Fibroblast of pulmonary artery (primary cell): ENCODE results near the gene SAA2.

Experiments
- DNase-seq: peaks from one replicate; pipeline ENCODE4 v3.0.0-alpha.2; 2010; ENCODE audit warnings: low read depth
- H3K4me3 ChIP-seq: replicated peaks from 2 replicates; pipeline ENCODE4 v1.5.1; 2011; ENCODE audit warnings: low read depth, mild to moderate bottlenecking, control low read depth, low read length, moderate library complexity
- CTCF ChIP-seq: IDR thresholded peaks from 2 replicates; pipeline ENCODE4 v1.5.1; 2011; ENCODE audit warnings: mild to moderate bottlenecking, control low read depth, low read length, inconsistent platforms; ENCODE audit errors: missing control alignments

SAA2 gene

GRCh38 chr11:18230859-18231258 lies 17.6 kb downstream of the SAA2 start:
- H3K4me3 ChIP-seq = no peak overlapping the region
- no peak for DNase-seq
- no peak for TF ChIP-seq CTCF

GRCh38 chr11:18229501-18229900 lies 19.0 kb downstream of the SAA2 start:
- no peak overlapping the region for H3K4me3 ChIP-seq
- TF ChIP-seq CTCF = no peak
- DNase-seq = no peak

- no peak overlapping the region for H3K4me3 ChIP-seq
- no peak for DNase-seq
- TF ChIP-seq CTCF = no peak
These were observed 22.6 kb downstream of the SAA2 start for GRCh38 chr11:18225913-18226312.

GRCh38 chr11:18223591-18224387 lies 24.7 kb downstream of the SAA2 start:
- H3K4me3 ChIP-seq = no peak overlapping the region
- DNase-seq = no peak
- no peak for TF ChIP-seq CTCF

GRCh38 chr11:18222814-18223421 lies 25.6 kb downstream of the SAA2 start:
- DNase-seq = no peak
- H3K4me3 ChIP-seq = no peak overlapping the region
- no peak for TF ChIP-seq CTCF

- no peak for DNase-seq
- TF ChIP-seq CTCF = no peak
- no peak overlapping the region for H3K4me3 ChIP-seq
These were observed 27.1 kb downstream of the SAA2 start for GRCh38 chr11:18221274-18221876.
